GM21576 (cell line): ENCODE data around the gene COG1.
"Not testable (repeated sequence)": the region's sequence is repeated elsewhere in the genome, so short reads cannot be mapped to it uniquely, and the experiment has no call there.

Experiments used
- ATAC-seq: cut with Tn5 transposase; IDR thresholded peaks from one replicate; pipeline ENCODE4 v1.9.1; 2021; ENCODE audit warnings: mild to moderate bottlenecking, moderate library complexity; ENCODE audit not compliant: unreplicated experiment

COG1 gene

DNA sequence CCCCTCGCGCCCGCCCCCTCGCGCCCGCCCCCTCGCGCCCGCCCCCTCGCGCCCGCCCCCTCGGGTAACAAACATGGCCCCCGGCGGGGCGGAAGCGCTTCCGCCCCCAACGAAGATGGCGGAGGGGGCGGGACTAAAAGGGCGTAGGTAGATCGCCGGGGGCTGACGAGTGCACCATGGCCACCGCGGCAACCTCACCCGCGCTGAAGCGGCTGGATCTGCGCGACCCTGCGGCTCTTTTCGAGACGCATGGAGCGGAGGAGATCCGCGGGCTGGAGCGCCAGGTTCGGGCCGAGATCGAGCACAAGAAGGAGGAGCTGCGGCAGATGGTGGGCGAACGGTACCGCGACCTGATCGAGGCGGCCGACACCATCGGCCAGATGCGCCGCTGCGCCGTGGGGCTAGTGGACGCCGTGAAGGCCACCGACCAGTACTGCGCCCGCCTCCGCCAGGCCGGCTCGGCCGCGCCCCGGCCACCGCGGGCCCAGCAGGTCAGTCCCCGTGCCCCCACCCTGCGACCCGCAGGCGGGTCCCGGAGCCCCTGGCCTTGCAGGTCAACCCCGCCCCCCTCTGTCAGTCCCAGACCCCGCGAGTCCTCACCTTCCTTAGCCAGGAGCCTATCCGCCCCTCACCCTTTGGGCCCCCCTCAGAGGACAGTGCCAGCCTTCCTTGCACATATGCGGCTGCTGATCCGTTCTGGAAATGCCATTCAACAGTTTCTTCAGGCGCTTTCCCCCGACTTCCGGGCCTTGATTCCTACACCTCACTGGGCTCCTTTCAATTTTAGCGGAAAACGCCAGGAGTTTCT, at the start of gene COG1:
Gene COG1 (plus strand): TSS at position 162 of the 808 bp plus-strand sequence. CDS start 15 bp downstream, at position 177.
- ATAC-seq = peak; percentile 58

GRCh38 chr17:73144209-73144608, 48.6 kb upstream of the COG1 start:
- ATAC-seq = not testable (repeated sequence)

- no peak for ATAC-seq
Observed at GRCh38 chr17:73145641-73146040, 47.2 kb upstream of the COG1 start.

GRCh38 chr17:73147791-73148190, 45.1 kb upstream of the COG1 start:
- not testable (repeated sequence) for ATAC-seq

DNA sequence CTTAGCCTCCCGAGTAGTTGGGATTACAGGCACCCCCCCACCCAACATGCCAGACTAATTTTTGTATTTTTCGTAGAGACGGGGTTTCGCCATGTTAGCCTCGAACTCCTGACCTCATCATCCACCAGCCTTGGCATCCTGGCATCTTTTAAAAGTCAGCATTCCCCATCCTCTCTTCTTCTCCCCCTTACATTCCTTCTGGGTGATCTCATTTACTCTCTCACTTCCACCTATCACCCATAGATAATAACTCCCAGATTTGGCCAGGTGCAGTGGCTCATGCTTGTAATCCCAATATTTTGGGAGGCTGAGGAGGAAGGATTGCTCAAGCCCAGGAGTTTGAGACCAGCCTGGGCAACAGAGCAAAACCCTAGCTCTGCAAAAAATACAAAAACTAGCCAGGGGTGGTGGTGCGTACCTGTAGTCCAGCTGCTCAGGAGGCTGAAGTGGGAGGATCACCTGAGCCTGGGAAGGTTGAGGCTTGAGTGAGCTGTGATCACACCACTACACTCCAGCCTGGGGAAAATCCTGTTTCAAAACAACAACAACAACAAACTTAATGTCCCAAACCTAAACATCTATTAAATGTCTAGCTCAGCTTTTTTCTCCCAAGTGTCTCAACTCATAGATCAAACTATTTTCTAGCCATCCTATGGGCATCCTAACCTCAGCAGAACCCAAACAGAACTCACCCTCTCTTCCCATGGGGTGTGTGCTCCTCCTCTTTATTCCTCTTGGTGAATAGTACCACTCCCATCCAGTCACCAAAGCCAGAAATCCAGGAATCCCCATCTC, 44.1 kb upstream of the COG1 start:
- no peak for ATAC-seq

DNA sequence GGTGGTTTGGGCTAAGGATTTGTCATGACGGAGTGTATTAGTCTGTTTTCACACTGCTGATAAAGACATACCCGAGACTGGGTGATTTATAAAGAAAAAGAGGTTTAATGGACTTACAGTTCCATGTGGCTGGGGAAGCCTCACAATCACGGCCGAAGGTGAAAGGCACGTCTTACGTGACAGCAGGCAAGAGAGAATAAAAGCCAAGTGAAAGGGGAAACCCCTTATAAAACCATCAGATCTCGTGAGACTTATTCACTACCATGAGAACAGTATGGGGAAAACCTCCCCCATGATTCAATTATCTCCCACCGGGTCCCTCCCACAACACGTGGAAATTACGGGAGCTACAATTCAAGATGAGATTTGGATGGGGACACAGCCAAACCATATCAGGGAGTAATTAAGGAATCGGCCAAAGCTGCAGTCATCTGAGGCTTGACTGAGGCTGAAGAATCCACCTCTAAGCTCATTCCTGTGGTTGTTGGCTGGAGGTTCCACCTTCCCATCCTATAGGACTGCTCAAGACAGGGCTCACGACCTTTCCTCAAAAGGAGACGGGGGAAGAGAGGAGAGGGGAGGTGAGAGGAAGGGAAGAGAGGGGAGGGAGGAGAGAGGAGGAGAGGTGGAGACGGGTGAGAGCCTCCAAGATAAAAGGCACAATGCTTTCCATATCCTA, 42.1 kb upstream of the COG1 start:
- ATAC-seq = not testable (repeated sequence)

- no peak for ATAC-seq
Observed at GRCh38 chr17:73151916-73152632, 40.8 kb upstream of the COG1 start.

DNA sequence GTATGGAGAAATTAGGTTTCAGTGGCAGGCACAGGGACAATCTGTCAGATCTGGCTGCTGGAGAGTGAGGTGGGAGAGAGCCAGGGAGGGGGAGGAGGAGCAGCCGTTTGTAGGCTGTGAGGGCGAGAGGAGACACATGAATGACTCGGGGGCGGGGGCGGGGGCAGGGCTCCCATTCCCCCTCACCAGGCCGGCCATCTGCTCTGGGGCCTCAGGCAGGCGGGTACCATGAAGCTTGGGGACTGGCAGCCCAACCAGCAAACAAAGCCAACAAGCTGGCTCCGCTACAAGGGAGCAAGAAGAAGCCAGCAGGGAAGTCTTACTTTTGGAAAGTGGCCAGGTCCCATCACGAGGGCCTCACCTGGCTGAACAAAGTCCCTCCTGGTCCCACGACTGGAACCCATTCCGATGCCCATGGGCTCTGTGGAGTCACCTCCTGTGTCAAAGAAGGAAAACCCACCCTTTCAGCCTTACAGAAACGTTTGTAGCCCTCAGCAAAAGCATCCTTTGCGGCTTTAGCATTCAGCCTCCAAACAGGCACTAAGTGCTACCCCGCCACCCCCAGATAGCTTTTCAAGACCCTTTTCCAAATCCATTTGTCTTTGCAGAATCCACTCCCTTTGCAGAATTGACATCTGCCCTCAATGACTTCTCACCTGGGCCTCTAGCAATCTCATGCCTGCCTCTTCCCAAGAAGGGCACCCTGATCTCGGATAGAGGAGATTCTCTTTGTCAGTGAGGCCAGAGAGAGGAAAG, 37.3 kb upstream of the COG1 start:
- ATAC-seq = peak; percentile 11

- ATAC-seq = peak; percentile 65
Observed at GRCh38 chr17:73156166-73156840, 36.6 kb upstream of the COG1 start.

GRCh38 chr17:73156887-73157520, 35.9 kb upstream of the COG1 start:
- ATAC-seq = no peak

DNA sequence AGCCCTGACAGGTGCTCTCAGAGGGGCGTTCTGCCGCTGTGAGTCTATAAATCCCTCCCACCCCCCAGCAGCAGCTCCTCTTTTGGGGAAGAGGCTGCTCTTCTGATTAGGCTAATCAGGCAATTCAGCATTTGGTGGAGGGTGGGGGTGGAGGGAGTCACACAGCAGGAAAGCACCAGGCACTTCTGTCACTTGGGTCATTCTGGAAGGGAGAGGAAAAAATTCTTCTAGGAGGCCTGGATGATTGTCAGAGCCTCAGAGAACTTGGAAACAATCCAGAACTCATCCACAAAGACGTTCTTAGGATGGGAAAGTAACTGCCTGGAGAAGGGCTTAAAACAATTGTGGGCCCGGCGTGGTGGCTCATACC, 35.3 kb upstream of the COG1 start:
- ATAC-seq = no peak

DNA sequence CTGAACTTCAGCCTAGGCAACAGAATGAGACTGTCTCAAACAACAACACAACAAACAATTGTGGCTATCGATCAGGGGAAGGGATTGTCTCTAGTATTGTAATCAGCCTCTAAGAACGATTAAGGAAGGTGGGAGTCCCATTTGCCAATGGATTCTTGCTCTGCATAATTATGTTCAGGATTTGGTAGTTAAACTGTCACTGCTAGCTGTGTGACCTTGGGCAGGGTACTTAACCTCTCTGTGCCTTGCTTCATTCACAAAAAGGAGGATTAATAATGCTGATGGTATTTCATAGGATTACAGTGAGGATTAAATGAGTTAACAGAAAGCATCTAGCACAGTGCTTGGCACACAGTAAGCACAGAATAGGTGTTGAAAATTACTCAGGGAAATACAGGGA, 34.7 kb upstream of the COG1 start:
- no peak for ATAC-seq

DNA sequence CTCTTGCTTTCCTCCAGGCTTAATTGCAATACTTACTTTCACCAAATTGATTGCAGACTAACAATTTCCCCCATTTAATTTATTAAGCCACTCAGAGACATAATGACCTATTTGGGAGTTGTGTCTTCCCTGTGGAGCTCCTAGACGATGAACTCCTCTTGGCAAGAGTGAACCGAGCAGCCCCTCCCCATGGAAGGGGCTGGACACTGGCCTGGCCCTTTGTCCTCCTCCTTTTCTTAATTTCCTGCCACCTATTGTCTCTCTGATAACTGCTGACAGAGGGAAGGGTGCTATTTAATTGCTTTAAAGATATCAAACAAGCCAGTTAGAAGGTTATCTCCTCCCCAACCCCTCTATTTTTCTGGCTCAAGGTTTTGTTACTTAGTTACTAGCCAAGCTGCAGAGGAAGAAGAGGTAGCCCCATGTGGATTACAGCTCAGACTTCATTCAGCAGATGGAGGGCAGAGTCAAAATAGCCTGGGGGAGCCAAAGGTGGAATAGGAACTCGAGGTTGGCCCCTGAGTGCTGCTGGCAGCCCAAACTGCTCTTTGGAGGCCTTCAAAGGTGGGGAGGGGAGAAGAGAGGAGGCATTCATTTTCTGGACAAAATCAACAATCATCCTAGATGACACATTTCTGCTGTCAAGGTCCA, 31.8 kb upstream of the COG1 start:
- no peak for ATAC-seq

GRCh38 chr17:73163043-73163442, 29.8 kb upstream of the COG1 start:
- ATAC-seq = no peak

GRCh38 chr17:73165616-73166404, 27.0 kb upstream of the COG1 start:
- no peak for ATAC-seq

DNA sequence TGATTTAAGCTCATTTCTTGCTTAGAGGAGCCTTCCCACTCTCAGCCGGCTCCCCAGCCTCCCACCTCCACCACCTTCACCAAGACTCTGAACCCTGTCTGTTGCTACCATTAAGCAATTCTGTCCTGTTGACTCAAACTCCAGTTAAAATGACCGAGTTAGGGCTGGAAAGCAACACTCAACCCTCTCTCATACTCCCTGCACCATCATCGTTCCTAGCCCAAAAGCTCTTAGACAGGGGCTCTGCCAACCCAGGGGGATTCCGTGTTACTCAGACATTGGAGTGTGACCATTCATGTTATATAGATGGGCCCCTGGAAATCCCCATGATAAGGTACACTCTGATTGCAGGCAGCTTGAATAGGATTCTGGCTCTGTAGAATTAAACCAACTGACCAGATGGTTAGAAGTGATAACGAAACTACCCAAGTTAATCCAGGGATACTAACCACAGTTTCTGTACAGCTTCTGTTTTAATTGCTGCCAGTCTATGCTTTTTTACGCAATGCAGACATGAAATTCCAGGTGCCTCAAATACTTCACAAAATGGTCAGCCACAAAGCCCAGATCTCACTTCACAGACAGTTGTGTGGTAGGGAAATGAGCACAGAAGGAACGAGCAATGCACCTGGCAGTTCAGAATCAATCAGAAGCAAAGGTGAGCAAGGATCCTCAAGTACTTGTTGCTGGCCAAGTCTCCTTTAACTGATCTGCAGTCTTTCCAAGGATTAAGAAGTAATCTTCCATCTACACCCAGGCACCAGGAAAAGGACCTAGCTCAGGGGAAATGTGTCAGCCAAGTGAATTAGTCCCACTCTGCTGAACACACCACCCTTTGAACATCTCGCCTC, 25.9 kb upstream of the COG1 start:
- no peak for ATAC-seq

DNA sequence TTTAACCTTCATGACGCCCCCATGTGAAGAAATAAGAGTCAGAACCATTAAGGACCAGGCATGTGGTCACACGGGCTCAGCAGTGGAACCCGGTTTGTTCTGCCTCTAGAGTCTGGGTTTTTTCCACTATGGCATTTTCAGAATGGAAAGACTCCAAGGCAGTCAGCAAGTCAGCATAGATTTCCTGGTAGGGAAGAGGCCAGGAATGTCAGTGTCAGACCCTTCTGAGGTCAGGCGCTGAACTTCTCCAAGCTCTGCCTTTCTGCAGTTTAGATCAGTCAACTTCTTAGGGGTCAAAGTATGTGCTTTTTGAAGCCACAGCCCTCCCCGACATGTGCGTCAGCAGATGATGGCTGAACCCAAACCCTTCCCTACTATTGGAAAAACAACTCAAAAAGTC, 24.2 kb upstream of the COG1 start:
- no peak for ATAC-seq
